ENCODE measurements around the gene IL13RA1. TPM values are rescaled to one million over a fixed set of nuclear protein-coding genes. Genes with fewer than 3 reads are reported as not detected.

Gene IL13RA1
- total RNA-seq, 1 donor from 2014 or later: 29.6 TPM

GRCh38 chrX:118717678-118718391 is 9.6 kb upstream of the IL13RA1 start:
- Histone ChIP-seq H3K9me3 (no peaks in the 10 kb centered on the region), H3K27ac (no peak overlapping the region), H3K4me3 (no peak overlapping the region), H3K36me3 (no peaks in the 10 kb centered on the region), H3K27me3 (no peaks in the 10 kb centered on the region), H3K4me1 (no peaks in the 10 kb centered on the region)
- DNase-seq (ENCODE audit: low spot score in 2 of 2): no peak
- intact Hi-C loops (cut with DNase I): no loop called here
- TF ChIP-seq CTCF (IDR thresholded peaks at IDR 0.05): no peak

GRCh38 chrX:118718737-118719136 is 8.7 kb upstream of the IL13RA1 start:
- Histone ChIP-seq H3K4me1 (no peaks in the 10 kb centered on the region), H3K4me3 (no peak overlapping the region), H3K9me3 (no peaks in the 10 kb centered on the region), H3K27ac (peak overlapping the region in 1 of 2 donors; percentile 37), H3K27me3 (no peaks in the 10 kb centered on the region), H3K36me3 (no peaks in the 10 kb centered on the region)
- TF ChIP-seq CTCF (IDR thresholded peaks at IDR 0.05): no peak
- DNase-seq (ENCODE audit: low spot score in 2 of 2): no peak
- intact Hi-C loops (cut with DNase I): no loop called here

- no peak for TF ChIP-seq CTCF (IDR thresholded peaks at IDR 0.05)
- H3K4me1 ChIP-seq: no peaks in the 10 kb centered on the region
- H3K27me3 ChIP-seq: no peaks in the 10 kb centered on the region
- H3K36me3 ChIP-seq: no peaks in the 10 kb centered on the region
- intact Hi-C loops (cut with DNase I): loop anchor here (10.0 kb wide), 1 partner anchor 225 kb away; the partner anchor contains the start of gene DOCK11
- DNase-seq (ENCODE audit: low spot score in 2 of 2): no peak
- H3K9me3 ChIP-seq: no peaks in the 10 kb centered on the region
- H3K27ac ChIP-seq: no peak overlapping the region
- H3K4me3 ChIP-seq: no peak overlapping the region
Measured at GRCh38 chrX:118720058-118720707, 7.2 kb upstream of the IL13RA1 start.

GRCh38 chrX:118723376-118723775 is 4.0 kb upstream of the IL13RA1 start:
- Histone ChIP-seq H3K4me3 (no peak overlapping the region), H3K27me3 (no peaks in the 10 kb centered on the region), H3K36me3 (no peaks in the 10 kb centered on the region), H3K27ac (no peak overlapping the region), H3K4me1 (no peaks in the 10 kb centered on the region), H3K9me3 (no peaks in the 10 kb centered on the region)
- no peak for DNase-seq (ENCODE audit: low spot score in 2 of 2)
- intact Hi-C loops (cut with DNase I): loop anchor here (10.0 kb wide), 1 partner anchor 229 kb away; the partner anchor contains the start of gene DOCK11
- no peak for TF ChIP-seq CTCF (IDR thresholded peaks at IDR 0.05)

- H3K4me1 ChIP-seq: no peaks in the 10 kb centered on the region
- no peak for TF ChIP-seq CTCF (IDR thresholded peaks at IDR 0.05)
- DNase-seq (ENCODE audit: low spot score in 2 of 2): no peak
- intact Hi-C loops (cut with DNase I): loop anchor here (10.0 kb wide), 1 partner anchor 230 kb away; the partner anchor contains the start of gene DOCK11
- peak overlapping the region in 1 of 2 donors; percentile 47 for H3K27ac ChIP-seq
- no peaks in the 10 kb centered on the region for H3K36me3 ChIP-seq
- no peaks in the 10 kb centered on the region for H3K9me3 ChIP-seq
- no peak overlapping the region for H3K4me3 ChIP-seq
- H3K27me3 ChIP-seq: no peaks in the 10 kb centered on the region
Measured at GRCh38 chrX:118724365-118724764, 3.0 kb upstream of the IL13RA1 start.
